ENCODE data around the gene RNU4-1. TPM values are rescaled to one million over a fixed set of nuclear protein-coding genes. Genes with fewer than 3 reads are reported as not detected.
"Not testable (repeated sequence)": the region's sequence is repeated elsewhere in the genome, so short reads cannot be mapped to it uniquely, and the experiment has no call there.

The RNU4-1 gene
- total and polyA plus RNA-seq, 2 experiments from 2014 or later: 6.0 TPM; not detected in 1

DNA sequence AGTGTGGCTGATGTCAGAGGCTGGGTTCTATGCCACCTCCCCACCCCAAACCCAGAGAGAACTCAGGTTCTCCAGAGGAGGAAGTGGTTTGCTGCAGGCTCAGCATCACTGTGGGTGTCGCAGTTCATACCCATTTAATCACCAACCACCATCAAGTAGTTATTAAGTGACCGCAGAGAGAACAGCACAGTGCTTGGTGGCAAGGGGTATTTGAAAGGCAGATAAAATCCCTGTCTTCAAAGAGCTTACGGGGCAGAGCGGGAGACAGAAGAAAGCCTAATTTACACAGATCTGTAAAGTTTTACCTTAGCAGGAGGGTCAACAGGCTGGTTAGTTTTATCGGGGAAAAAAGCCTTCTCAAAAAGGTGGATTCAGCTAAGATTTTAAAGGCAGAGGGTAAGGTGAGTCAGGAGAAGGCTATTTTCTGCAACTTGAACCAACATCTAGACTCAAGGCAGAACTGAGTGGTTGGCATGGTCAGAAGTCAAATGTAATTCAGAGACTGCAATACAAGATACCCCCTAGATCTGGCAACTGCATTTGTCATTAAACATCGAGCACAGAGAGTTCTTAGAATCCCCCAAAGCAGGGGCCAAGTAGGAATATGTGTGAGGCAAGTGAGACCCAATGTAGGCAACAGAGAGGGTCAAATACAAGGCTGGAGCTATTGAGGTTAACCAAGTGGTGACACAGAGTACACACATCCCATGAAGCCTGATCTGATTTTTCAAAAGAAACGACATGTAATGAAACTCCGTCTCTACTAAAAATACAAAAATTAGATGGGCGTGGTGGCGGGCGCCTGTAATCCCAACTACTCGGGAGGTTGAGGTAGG lies 40.7 kb downstream of the RNU4-1 start:
- Histone ChIP-seq H3K4me3 (no peak overlapping the region), H3K79me2 (replicated peaks; ENCODE audit: insufficient read depth) (peaks cover 92% of the 10 kb centered on the region), H3K27ac (ENCODE audit: low read depth) (no peak overlapping the region), H4K20me1 (replicated peaks; ENCODE audit: insufficient read depth) (peaks cover 9% of the 10 kb centered on the region), H3F3A (replicated peaks; ENCODE audit: low read depth) (0 out of 2 replicates have a peak, but pooled peaks cover 3% of the 10 kb centered on the region), H3K36me3 (ENCODE audit: insufficient read depth) (no peaks in the 10 kb centered on the region), H3K4me2 (no peak overlapping the region), H3K4me1 (ENCODE audit: insufficient read depth) (peaks cover 22% of the 10 kb centered on the region), H3K27me3 (ENCODE audit: insufficient read depth) (no peaks in the 10 kb centered on the region), H3K9me2 (ENCODE audit: insufficient read depth) (no peaks in the 10 kb centered on the region), H2AFZ (no peak overlapping the region)
- H3K27ac Mint-ChIP-seq: no peak overlapping the region
- peaks cover 46% of the 10 kb centered on the region for H3K4me1 Mint-ChIP-seq
- no peak overlapping the region for H3K4me3 Mint-ChIP-seq
- H3K36me3 Mint-ChIP-seq (ENCODE audit: low read depth): peaks cover 9% of the 10 kb centered on the region
- TF ChIP-seq STAT1 (IDR thresholded peaks at IDR 0.05; ENCODE audit: unreplicated experiment) (no peak), CREB1 (CRISPR knock-in tag; IDR thresholded peaks at IDR 0.05; ENCODE audit: low read depth) (no peak), NANOG (IDR thresholded peaks at IDR 0.05; ENCODE audit: borderline replicate concordance) (no peak), JUNB (IDR thresholded peaks at IDR 0.05; ENCODE audit: unreplicated experiment) (no peak)
- TF ChIP-seq, protein P1, sequence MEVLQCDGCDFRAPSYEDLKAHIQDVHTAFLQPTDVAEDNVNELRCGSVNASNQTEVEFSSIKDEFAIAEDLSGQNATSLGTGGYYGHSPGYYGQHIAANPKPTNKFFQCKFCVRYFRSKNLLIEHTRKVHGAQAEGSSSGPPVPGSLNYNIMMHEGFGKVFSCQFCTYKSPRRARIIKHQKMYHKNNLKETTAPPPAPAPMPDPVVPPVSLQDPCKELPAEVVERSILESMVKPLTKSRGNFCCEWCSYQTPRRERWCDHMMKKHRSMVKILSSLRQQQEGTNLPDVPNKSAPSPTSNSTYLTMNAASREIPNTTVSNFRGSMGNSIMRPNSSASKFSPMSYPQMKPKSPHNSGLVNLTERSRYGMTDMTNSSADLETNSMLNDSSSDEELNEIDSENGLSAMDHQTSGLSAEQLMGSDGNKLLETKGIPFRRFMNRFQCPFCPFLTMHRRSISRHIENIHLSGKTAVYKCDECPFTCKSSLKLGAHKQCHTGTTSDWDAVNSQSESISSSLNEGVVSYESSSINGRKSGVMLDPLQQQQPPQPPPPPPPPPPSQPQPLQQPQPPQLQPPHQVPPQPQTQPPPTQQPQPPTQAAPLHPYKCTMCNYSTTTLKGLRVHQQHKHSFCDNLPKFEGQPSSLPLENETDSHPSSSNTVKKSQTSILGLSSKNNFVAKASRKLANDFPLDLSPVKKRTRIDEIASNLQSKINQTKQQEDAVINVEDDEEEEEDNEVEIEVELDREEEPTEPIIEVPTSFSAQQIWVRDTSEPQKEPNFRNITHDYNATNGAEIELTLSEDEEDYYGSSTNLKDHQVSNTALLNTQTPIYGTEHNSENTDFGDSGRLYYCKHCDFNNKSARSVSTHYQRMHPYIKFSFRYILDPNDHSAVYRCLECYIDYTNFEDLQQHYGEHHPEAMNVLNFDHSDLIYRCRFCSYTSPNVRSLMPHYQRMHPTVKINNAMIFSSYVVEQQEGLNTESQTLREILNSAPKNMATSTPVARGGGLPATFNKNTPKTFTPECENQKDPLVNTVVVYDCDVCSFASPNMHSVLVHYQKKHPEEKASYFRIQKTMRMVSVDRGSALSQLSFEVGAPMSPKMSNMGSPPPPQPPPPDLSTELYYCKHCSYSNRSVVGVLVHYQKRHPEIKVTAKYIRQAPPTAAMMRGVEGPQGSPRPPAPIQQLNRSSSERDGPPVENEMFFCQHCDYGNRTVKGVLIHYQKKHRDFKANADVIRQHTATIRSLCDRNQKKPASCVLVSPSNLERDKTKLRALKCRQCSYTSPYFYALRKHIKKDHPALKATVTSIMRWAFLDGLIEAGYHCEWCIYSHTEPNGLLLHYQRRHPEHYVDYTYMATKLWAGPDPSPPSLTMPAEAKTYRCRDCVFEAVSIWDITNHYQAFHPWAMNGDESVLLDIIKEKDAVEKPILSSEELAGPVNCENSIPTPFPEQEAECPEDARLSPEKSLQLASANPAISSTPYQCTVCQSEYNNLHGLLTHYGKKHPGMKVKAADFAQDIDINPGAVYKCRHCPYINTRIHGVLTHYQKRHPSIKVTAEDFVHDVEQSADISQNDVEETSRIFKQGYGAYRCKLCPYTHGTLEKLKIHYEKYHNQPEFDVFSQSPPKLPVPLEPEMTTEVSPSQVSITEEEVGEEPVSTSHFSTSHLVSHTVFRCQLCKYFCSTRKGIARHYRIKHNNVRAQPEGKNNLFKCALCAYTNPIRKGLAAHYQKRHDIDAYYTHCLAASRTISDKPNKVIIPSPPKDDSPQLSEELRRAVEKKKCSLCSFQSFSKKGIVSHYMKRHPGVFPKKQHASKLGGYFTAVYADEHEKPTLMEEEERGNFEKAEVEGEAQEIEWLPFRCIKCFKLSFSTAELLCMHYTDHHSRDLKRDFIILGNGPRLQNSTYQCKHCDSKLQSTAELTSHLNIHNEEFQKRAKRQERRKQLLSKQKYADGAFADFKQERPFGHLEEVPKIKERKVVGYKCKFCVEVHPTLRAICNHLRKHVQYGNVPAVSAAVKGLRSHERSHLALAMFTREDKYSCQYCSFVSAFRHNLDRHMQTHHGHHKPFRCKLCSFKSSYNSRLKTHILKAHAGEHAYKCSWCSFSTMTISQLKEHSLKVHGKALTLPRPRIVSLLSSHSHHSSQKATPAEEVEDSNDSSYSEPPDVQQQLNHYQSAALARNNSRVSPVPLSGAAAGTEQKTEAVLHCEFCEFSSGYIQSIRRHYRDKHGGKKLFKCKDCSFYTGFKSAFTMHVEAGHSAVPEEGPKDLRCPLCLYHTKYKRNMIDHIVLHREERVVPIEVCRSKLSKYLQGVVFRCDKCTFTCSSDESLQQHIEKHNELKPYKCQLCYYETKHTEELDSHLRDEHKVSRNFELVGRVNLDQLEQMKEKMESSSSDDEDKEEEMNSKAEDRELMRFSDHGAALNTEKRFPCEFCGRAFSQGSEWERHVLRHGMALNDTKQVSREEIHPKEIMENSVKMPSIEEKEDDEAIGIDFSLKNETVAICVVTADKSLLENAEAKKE (CRISPR knock-in tag; IDR thresholded peaks at IDR 0.05): no peak
- H3K27me3 Mint-ChIP-seq (ENCODE audit: insufficient read depth, low read depth, poor library complexity): peaks cover 12% of the 10 kb centered on the region
- no peak for ATAC-seq
- no peak for DNase-seq (ENCODE audit: low spot score)
- H3K9me3 Mint-ChIP-seq: no peaks in the 10 kb centered on the region

DNA sequence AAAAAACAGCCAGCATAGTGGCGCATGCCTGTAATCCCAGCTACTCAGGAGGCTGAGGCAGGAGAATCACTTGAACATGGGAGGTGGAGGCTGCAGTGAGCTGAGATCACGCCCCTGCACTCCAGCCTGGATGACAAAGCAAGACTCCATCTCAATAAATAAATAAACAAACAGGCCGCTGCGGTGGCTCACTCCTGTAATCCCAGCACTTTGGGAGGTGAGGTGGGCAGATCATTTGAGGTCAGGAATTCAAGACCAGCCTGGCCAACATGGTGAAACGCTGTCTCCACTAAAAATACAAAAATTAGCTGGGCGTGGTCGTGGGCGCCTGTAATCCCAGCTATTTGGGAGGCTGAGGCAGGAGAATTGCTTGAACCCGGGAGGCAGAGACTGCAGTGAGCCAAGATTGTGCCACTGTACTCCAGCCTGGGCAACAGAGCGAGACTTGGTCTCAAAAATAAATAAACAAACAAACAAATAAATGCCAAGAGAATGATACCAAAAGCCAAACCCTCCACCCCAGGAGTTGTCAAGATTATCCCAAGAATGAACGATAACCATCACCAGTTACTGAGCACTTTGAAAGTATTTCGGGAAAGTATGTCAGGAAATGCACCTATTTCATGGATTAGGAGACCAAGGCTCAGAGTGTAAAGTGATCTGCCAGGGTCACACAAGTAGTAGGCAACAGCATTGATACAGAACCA lies 41.5 kb downstream of the RNU4-1 start:
- Mint-ChIP-seq H3K27me3 (ENCODE audit: insufficient read depth, low read depth, poor library complexity) (peaks cover 12% of the 10 kb centered on the region), H3K4me1 (peaks cover 40% of the 10 kb centered on the region)
- not testable (repeated sequence) for ATAC-seq; H3K27ac ChIP-seq (ENCODE audit: low read depth); H4K20me1 ChIP-seq (replicated peaks; ENCODE audit: insufficient read depth); DNase-seq (ENCODE audit: low spot score); H3K4me3 Mint-ChIP-seq; H3K36me3 ChIP-seq (ENCODE audit: insufficient read depth); H3K36me3 Mint-ChIP-seq (ENCODE audit: low read depth); H2AFZ ChIP-seq; H3K4me3 ChIP-seq; H3K9me2 ChIP-seq (ENCODE audit: insufficient read depth); H3K27ac Mint-ChIP-seq; H3K4me2 ChIP-seq; H3K27me3 ChIP-seq (ENCODE audit: insufficient read depth); H3F3A ChIP-seq (replicated peaks; ENCODE audit: low read depth); H3K9me3 Mint-ChIP-seq
- Histone ChIP-seq H3K4me1 (ENCODE audit: insufficient read depth) (peaks cover 16% of the 10 kb centered on the region), H3K79me2 (replicated peaks; ENCODE audit: insufficient read depth) (peaks cover 92% of the 10 kb centered on the region)

Measured in GM23338 (cell line).